Thymus (tissue), 11 donors: Measurements from ENCODE around the gene GPN2. TPM values are rescaled to one million over a fixed set of nuclear protein-coding genes. Genes with fewer than 3 reads are reported as not detected.

Experiments
- DNase-seq, 9 donors: peaks; one replicate each; pipeline ENCODE4 v3.0.0-alpha.2; 2013; ENCODE audit warnings: low spot score in 9 of 9, low read depth in 6 of 9, missing footprints in 1 of 9
- H3K27ac ChIP-seq, 2 donors: one replicate each; pipeline ENCODE4 v1.5.1; 2013; ENCODE audit warnings: control low read depth in 1 of 2, low read depth in 1 of 2, low read length in 1 of 2, mild to moderate bottlenecking in 1 of 2, moderate library complexity in 1 of 2
- H3K27me3 ChIP-seq, 2 donors: one replicate each; pipeline ENCODE4 v1.5.1; 2013; ENCODE audit warnings: low read length in 1 of 2; ENCODE audit not compliant: control insufficient read depth in 2 of 2, insufficient read depth in 1 of 2
- H3K36me3 ChIP-seq, 2 donors: one replicate each; pipeline ENCODE4 v1.5.1; 2013; ENCODE audit warnings: low read length in 1 of 2, mild to moderate bottlenecking in 1 of 2, moderate library complexity in 1 of 2; ENCODE audit not compliant: control insufficient read depth in 2 of 2, insufficient read depth in 2 of 2
- H3K4me1 ChIP-seq, 2 donors: one replicate each; pipeline ENCODE4 v1.5.1; 2013; ENCODE audit warnings: low read length in 2 of 2; ENCODE audit not compliant: control insufficient read depth in 2 of 2, insufficient read depth in 2 of 2
- H3K4me3 ChIP-seq, 2 donors: one replicate each; pipeline ENCODE4 v1.5.1; 2013; ENCODE audit warnings: low read length in 2 of 2, control low read depth in 1 of 2, mild to moderate bottlenecking in 1 of 2
- H3K9me3 ChIP-seq, 2 donors: one replicate each; pipeline ENCODE4 v1.5.1; 2013; ENCODE audit warnings: low read length in 1 of 2, mild to moderate bottlenecking in 1 of 2; ENCODE audit not compliant: control insufficient read depth in 2 of 2, insufficient read depth in 1 of 2
- WGBS: extraction: QIAGEN DNeasy Blood & Tissue Kit; methylation state at CpG from one replicate; pipeline ENCODE4 v1.1.7; 2013; 5-methylcytosine and 5-hydroxymethylcytosine counted together
- polyA plus RNA-seq: library from polyadenylated mRNA; stranded (reverse); fragments of 200-250 nt; gene quantifications from one replicate; pipeline ENCODE4 v1.2.3, GENCODE V29; 2013
- total RNA-seq: library from RNA; stranded (reverse); fragments of 120-200 nt; gene quantifications from one replicate; pipeline ENCODE4 v1.2.4, GENCODE V29; 2013
- donor health status: healthy.

GPN2 gene
- total and polyA plus RNA-seq, 2 donors: 10.1 to 17.9 TPM

GRCh38 chr1:26909951-26910342 is 19.9 kb upstream of the GPN2 start:
- Histone ChIP-seq H3K27ac (no peak overlapping the region), H3K4me3 (no peak overlapping the region), H3K4me1 (no peaks in the 10 kb centered on the region), H3K9me3 (no peaks in the 10 kb centered on the region), H3K36me3 (no peaks in the 10 kb centered on the region), H3K27me3 (peaks cover 0 to 3% of the 10 kb centered on the region in 2 donors)
- no peak for DNase-seq
- 86% methylated on average over 3 of the region's 3 CpGs for WGBS

- WGBS: 85% methylated on average over 6 of the region's 6 CpGs
- no peak overlapping the region for H3K27ac ChIP-seq
- DNase-seq: no peak
- H3K4me3 ChIP-seq: no peak overlapping the region
- H3K9me3 ChIP-seq: no peaks in the 10 kb centered on the region
- no peaks in the 10 kb centered on the region for H3K4me1 ChIP-seq
- H3K27me3 ChIP-seq: peaks cover 0 to 3% of the 10 kb centered on the region in 2 donors
- no peaks in the 10 kb centered on the region for H3K36me3 ChIP-seq
Measured at GRCh38 chr1:26907071-26907917, 17.2 kb upstream of the GPN2 start.

DNA sequence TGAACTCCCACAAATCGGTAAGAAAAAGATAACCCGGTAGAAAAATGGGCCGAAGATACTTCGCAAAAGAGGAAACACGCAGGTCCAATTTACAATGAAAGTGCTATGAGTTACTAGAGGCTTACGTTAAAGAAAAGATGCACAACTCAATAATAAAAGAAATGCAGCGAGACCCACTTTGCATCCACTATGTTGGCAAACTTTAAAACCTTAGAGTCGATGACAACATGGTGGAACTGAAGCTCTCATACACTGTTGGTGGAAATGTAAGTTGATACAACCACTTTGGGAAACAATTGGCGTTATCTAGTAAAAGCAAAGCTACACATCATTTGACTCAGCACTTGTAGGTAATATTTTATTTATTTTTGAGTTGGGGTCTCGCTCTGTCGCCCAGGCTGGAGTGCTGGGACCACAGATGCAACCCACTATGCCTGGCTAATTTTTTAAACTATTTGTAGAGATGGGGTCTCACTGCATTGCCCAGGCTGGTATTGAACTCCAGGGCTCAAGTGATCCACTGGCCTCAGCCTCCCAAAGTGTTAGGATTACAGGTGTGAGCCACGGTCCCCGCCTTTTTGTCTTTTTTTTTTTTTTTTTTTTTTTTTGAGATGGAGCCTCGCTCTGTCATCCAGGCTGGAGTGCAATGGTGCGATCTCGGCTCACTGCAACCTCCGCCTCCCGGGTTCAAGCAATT is 10.9 kb upstream of the GPN2 start:
- H3K36me3 ChIP-seq: peaks cover 14 to 19% of the 10 kb centered on the region in 2 donors
- H3K4me1 ChIP-seq: peaks cover 10 to 19% of the 10 kb centered on the region in 2 donors
- no peaks in the 10 kb centered on the region for H3K9me3 ChIP-seq
- H3K27ac ChIP-seq: peak overlapping the region in 1 of 2 donors; percentile 88
- 65% methylated on average over 18 of the region's 18 CpGs for WGBS
- H3K27me3 ChIP-seq: no peaks in the 10 kb centered on the region
- DNase-seq: no peak
- H3K4me3 ChIP-seq: peak overlapping the region; percentile 96 to 97

DNA sequence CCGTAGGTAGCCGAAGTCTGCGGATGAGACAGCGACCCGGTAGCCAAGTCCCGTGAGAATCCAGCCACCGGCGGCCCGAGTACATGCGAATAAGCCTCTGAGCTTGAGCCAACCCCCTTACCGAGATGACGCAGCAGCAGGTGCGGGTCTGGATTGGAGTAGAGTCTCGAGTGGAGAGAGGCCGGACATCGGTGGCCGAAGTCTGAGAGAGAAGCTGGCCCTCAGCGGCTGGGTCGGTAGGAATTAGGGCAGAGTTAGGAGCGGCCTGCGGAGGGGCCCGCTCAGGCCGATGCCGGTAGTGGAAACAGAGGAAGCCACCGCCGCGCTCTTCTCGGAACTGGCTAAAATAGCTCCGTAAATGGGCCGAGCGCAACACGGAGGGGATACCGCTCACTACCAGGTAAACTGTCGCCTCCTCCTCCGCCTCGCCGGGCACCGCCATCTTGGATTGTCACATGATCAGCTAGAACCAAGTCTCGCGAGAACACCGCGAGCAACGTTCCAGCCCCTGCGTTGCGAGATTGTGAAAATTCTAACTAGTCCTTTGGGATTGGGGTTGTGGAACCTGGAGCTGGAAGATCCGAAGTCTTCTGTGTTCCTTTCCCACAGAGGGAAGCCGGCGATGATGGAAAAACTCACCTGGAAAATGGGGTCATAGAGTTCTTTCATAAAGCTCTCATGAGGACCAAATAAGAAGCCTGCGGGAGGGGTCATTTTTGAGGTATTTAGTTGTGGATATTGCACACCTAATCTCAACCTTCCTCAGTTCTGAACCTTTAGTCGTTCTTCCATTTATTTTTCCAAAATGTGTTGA is 10.1 kb upstream of the GPN2 start, which contains the start of gene GPATCH3:
TSS of gene GPATCH3 (minus strand) at position 467 of the 814 bp plus-strand sequence. CDS start at position 442, 25 bp downstream.
- Histone ChIP-seq H3K9me3 (no peaks in the 10 kb centered on the region), H3K4me1 (peaks cover 10 to 19% of the 10 kb centered on the region in 2 donors), H3K27me3 (no peaks in the 10 kb centered on the region), H3K4me3 (peak within 1 kb of the TSS; percentile 96 to 97), H3K27ac (peak within 1 kb of the TSS; percentile 88 to 89), H3K36me3 (peaks cover 19 to 20% of the 10 kb centered on the region in 2 donors)
- under 1% methylated on average over 50 of the region's 50 CpGs for WGBS
- DNase-seq: peak; percentile 74 to 95 (median 90)

- H3K9me3 ChIP-seq: no peaks in the 10 kb centered on the region
Measured at GRCh38 chr1:26897351-26897750, 7.3 kb upstream of the GPN2 start.

GRCh38 chr1:26894263-26894662 is 4.2 kb upstream of the GPN2 start:
- H3K36me3 ChIP-seq: peaks cover 42 to 48% of the 10 kb centered on the region in 2 donors

More at GRCh38 chr1:26897351-26897750, 7.3 kb upstream of the GPN2 start:
- H3K27ac ChIP-seq: no peak overlapping the region
- DNase-seq: no peak
- WGBS: 97% methylated on average over 9 of the region's 9 CpGs
- no peaks in the 10 kb centered on the region for H3K27me3 ChIP-seq
- peaks cover 10 to 19% of the 10 kb centered on the region in 2 donors for H3K4me1 ChIP-seq
- no peak overlapping the region for H3K4me3 ChIP-seq
- peaks cover 39 to 45% of the 10 kb centered on the region in 2 donors for H3K36me3 ChIP-seq

DNA sequence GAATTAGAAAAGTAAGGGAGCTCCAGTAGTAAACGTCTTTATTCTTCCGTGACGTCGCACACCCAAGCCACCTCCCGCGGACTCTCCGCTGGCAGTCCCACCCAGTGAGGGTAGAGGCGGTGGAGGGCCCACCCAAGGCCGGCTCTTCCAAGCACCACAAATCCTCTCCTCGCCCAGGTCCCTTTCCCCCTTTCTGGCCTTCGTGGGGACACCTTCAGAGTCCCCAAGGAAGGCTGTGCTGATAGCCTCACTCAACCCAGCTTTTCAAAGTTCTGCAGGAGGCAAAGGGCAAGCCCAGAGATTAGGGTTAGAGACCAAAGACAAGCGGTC is 349 bp upstream of the GPN2 start:
- no peaks in the 10 kb centered on the region for H3K27me3 ChIP-seq
- H3K36me3 ChIP-seq: peaks cover 29 to 54% of the 10 kb centered on the region in 2 donors
- H3K4me1 ChIP-seq: peaks cover 6 to 16% of the 10 kb centered on the region in 2 donors
- whole genome bisulfite sequencing: 9% methylated on average over 12 of the region's 12 CpGs
- H3K9me3 ChIP-seq: no peaks in the 10 kb centered on the region
- peak overlapping the region; percentile 90 to 96 for H3K4me3 ChIP-seq
- DNase-seq: no peak
- peak overlapping the region; percentile 83 to 85 for H3K27ac ChIP-seq

More at GRCh38 chr1:26894263-26894662, 4.2 kb upstream of the GPN2 start:
- whole genome bisulfite sequencing: 96% methylated on average over 13 of the region's 13 CpGs
- Histone ChIP-seq H3K27me3 (no peaks in the 10 kb centered on the region), H3K4me1 (peaks cover 6 to 15% of the 10 kb centered on the region in 2 donors), H3K9me3 (no peaks in the 10 kb centered on the region), H3K27ac (no peak overlapping the region), H3K4me3 (no peak overlapping the region)
- DNase-seq: no peak

DNA sequence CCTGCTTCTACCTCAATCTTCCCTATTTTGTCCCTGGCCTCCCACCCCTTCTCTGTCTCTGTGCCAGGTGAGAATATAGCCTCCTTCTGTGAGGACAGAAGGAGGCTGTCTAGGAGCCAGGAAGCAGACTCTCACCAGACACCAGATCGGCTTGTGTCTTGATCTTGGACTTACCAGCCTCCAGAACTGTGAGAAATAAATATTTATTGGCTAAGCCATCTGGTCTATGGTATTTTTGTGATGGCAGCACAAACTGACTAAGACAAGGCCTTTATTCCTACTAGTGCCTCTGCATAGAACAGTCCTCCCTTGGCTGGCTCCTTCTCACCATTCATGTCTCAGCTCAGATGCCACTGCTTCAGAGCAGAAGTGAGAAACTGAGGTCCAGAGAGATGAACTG is 1.9 kb downstream of the GPN2 start:
- DNase-seq: no peak
- no peaks in the 10 kb centered on the region for H3K27me3 ChIP-seq
- H3K27ac ChIP-seq: no peak overlapping the region
- H3K4me3 ChIP-seq: no peak overlapping the region
- H3K9me3 ChIP-seq: no peaks in the 10 kb centered on the region
- WGBS: 97% methylated on average over 1 of the region's 1 CpG
- peaks cover 37 to 57% of the 10 kb centered on the region in 2 donors for H3K36me3 ChIP-seq
- peaks cover 6 to 16% of the 10 kb centered on the region in 2 donors for H3K4me1 ChIP-seq
